GM18519 (cell line): Measurements from ENCODE around the gene FBXW12.

ENCODE experiments used
- ATAC-seq: cut with Tn5 transposase; IDR thresholded peaks from one replicate; pipeline ENCODE4 v1.9.1; 2021; ENCODE audit warnings: mild to moderate bottlenecking, moderate library complexity; ENCODE audit not compliant: unreplicated experiment, low FRiP score

FBXW12 gene

GRCh38 chr3:48406443-48407431 lies 34.7 kb downstream of the FBXW12 start:
- no peak for ATAC-seq

- ATAC-seq: no peak
Measured at GRCh38 chr3:48407542-48408099, 35.6 kb downstream of the FBXW12 start.

- no peak for ATAC-seq
Measured at GRCh38 chr3:48408823-48409281, 36.8 kb downstream of the FBXW12 start.

- ATAC-seq: no peak
Measured at GRCh38 chr3:48409291-48410201, 37.5 kb downstream of the FBXW12 start.

- no peak for ATAC-seq
Measured at GRCh38 chr3:48410205-48411040, 38.4 kb downstream of the FBXW12 start.

GRCh38 chr3:48411041-48411588 lies 39.1 kb downstream of the FBXW12 start:
- no peak for ATAC-seq

GRCh38 chr3:48411606-48412374 lies 39.8 kb downstream of the FBXW12 start:
- no peak for ATAC-seq

- ATAC-seq: no peak
Measured at GRCh38 chr3:48412375-48413001, 40.5 kb downstream of the FBXW12 start.

GRCh38 chr3:48413086-48413485 lies 41.1 kb downstream of the FBXW12 start:
- no peak for ATAC-seq

GRCh38 chr3:48413611-48414010 lies 41.6 kb downstream of the FBXW12 start:
- no peak for ATAC-seq

GRCh38 chr3:48414376-48415250 lies 42.6 kb downstream of the FBXW12 start:
- no peak for ATAC-seq

GRCh38 chr3:48415251-48415953 lies 43.4 kb downstream of the FBXW12 start:
- ATAC-seq: no peak

GRCh38 chr3:48416091-48416505 lies 44.1 kb downstream of the FBXW12 start:
- no peak for ATAC-seq

GRCh38 chr3:48416546-48416945 lies 44.5 kb downstream of the FBXW12 start:
- ATAC-seq: no peak

GRCh38 chr3:48417529-48418108 lies 45.6 kb downstream of the FBXW12 start:
- no peak for ATAC-seq

- no peak for ATAC-seq
Measured at GRCh38 chr3:48418140-48418539, 46.1 kb downstream of the FBXW12 start.
